SK-N-SH (cell line): ENCODE results near the gene ATG4B. TPM values are rescaled to one million over a fixed set of nuclear protein-coding genes. Genes with fewer than 3 reads are reported as not detected.

ENCODE experiments used
- CTCF ChIA-PET: fragments of 300-600, 350-600 bp; formaldehyde crosslinking; extraction: SDS; loops from one replicate; lab custom pipeline; 2021; lab: Yijun Ruan, JAX
- POLR2A ChIA-PET: fragments of 350-600 bp; sonication (Branson Sonifier 250); formaldehyde crosslinking; extraction: SDS; loops from one replicate; lab custom pipeline; 2020; ENCODE audit warnings: antibody characterized with exemption, inconsistent platforms; lab: Yijun Ruan, JAX
- DNase-seq: peaks from one replicate; pipeline ENCODE4 v3.0.0; 2012
- H2AFZ ChIP-seq: fragments of 200-600 bp; sonication (generic); 2 replicates; pipeline ENCODE4 v1.8.1; 2016; ENCODE audit warnings: antibody characterized with exemption, mild to moderate bottlenecking, low read depth
- H3F3A ChIP-seq: fragments of 200-600 bp; sonication (generic); replicated peaks from 2 replicates; pipeline ENCODE3; 2016; ENCODE audit warnings: antibody characterized with exemption, mild to moderate bottlenecking; ENCODE audit not compliant: insufficient read depth
- H3K27ac ChIP-seq, 2 experiments: fragments of 200-500 bp in 1 of 2; fragments of 200-600 bp in 1 of 2; sonication (Bioruptor generic) in 1 of 2; sonication (generic), shearing (Covaris generic) in 1 of 2; 2 replicates each; pipeline versions ENCODE4 v1.5.1 to v1.6.1; 2014 to 2016; ENCODE audit warnings: low read depth in 2 of 2, inconsistent platforms in 1 of 2, low read length in 1 of 2, mild to moderate bottlenecking in 1 of 2, mixed read lengths in 1 of 2
- H3K27me3 ChIP-seq: fragments of 200-600 bp; sonication (generic), shearing (Covaris generic); 2 replicates; pipeline ENCODE4 v1.6.1; 2016; ENCODE audit warnings: mixed run types; ENCODE audit not compliant: insufficient read depth
- H3K36me3 ChIP-seq, 2 experiments: fragments of 200-500 bp in 1 of 2; fragments of 200-600 bp in 1 of 2; sonication (Bioruptor generic) in 1 of 2; sonication (generic) in 1 of 2; replicated peaks in 1 of 2; 2 replicates each; pipeline versions ENCODE3 to v1.5.1; 2014 to 2016; ENCODE audit warnings: low read length in 1 of 2, mild to moderate bottlenecking in 1 of 2; ENCODE audit not compliant: insufficient read depth in 2 of 2, control insufficient read depth in 1 of 2
- H3K4me1 ChIP-seq, 2 experiments: fragments of 200-500 bp in 1 of 2; fragments of 200-600 bp in 1 of 2; sonication (Bioruptor generic) in 1 of 2; sonication (generic), shearing (Covaris generic) in 1 of 2; 2 replicates each; pipeline versions ENCODE4 v1.5.1 to v1.6.1; 2014 to 2016; ENCODE audit warnings: low read depth in 1 of 2, low read length in 1 of 2, mixed run types in 1 of 2; ENCODE audit not compliant: insufficient read depth in 2 of 2, control insufficient read depth in 1 of 2
- H3K4me2 ChIP-seq: fragments of 200-600 bp; sonication (generic), shearing (Covaris generic); 2 replicates; pipeline ENCODE4 v1.6.1; 2017; ENCODE audit warnings: mixed run types
- H3K4me3 ChIP-seq, 2 experiments: fragments of 200-500 bp in 1 of 2; fragments of 200-600 bp in 1 of 2; sonication (Bioruptor generic) in 1 of 2; sonication (generic), shearing (Covaris generic) in 1 of 2; 2 replicates each; pipeline versions ENCODE4 v1.5.1 to v1.8.1; 2014 to 2016; ENCODE audit warnings: low read depth in 2 of 2, inconsistent platforms in 1 of 2, low read length in 1 of 2, mild to moderate bottlenecking in 1 of 2, mixed read lengths in 1 of 2, moderate library complexity in 1 of 2
- H3K79me2 ChIP-seq: fragments of 200-600 bp; sonication (generic); 2 replicates; pipeline ENCODE4 v1.8.1; 2017; ENCODE audit warnings: mild to moderate bottlenecking; ENCODE audit not compliant: insufficient read depth
- H3K9ac ChIP-seq: fragments of 200-600 bp; sonication (generic); 2 replicates; pipeline ENCODE4 v1.6.1; 2017; ENCODE audit warnings: mixed run types
- H3K9me2 ChIP-seq: fragments of 200-600 bp; sonication (generic); 2 replicates; pipeline ENCODE4 v1.6.1; 2017; ENCODE audit warnings: mixed run types
- H3K9me3 ChIP-seq: fragments of 200-600 bp; sonication (generic); 2 replicates; pipeline ENCODE4 v1.6.1; 2017; ENCODE audit warnings: mixed run types, mild to moderate bottlenecking, moderate library complexity
- H4K20me1 ChIP-seq: fragments of 200-600 bp; sonication (generic); 2 replicates; pipeline ENCODE4 v1.6.1; 2017; ENCODE audit warnings: mild to moderate bottlenecking, mixed run types; ENCODE audit not compliant: insufficient read depth
- CHD2 ChIP-seq: fragments of 150-350 bp; IDR thresholded peaks from 2 replicates; pipeline ENCODE4 v1.6.1; 2018; ENCODE audit warnings: low read length; ENCODE audit not compliant: partially characterized antibody
- CTCF ChIP-seq: fragments of 200-600 bp; sonication (generic); IDR thresholded peaks from 2 replicates; pipeline ENCODE4 v1.6.1; 2017; ENCODE audit warnings: antibody characterized with exemption, mild to moderate bottlenecking, moderate library complexity
- FOXJ3 ChIP-seq: sonication (generic); formaldehyde crosslinking; IDR thresholded peaks from 2 replicates; pipeline ENCODE4 v1.5.1; 2020; ENCODE audit warnings: mild to moderate bottlenecking, missing genetic modification reagents
- FOXM1 ChIP-seq: IDR thresholded peaks from 2 replicates; pipeline ENCODE4 v1.4.0; 2012; ENCODE audit warnings: low read depth, mild to moderate bottlenecking
- GATA2 ChIP-seq: sonication (generic); formaldehyde crosslinking; IDR thresholded peaks from 2 replicates; pipeline ENCODE4 v1.5.0; 2020; ENCODE audit warnings: mild to moderate bottlenecking, missing genetic modification reagents
- JUND ChIP-seq: IDR thresholded peaks from 2 replicates; pipeline ENCODE4 v1.4.0; 2012
- MEF2A ChIP-seq: IDR thresholded peaks from 2 replicates; pipeline ENCODE4 v1.4.0; 2012; ENCODE audit warnings: low read depth, borderline replicate concordance
- MXI1 ChIP-seq: IDR thresholded peaks from 2 replicates; pipeline ENCODE4 v1.6.1; 2012; ENCODE audit warnings: mild to moderate bottlenecking, low read depth, low read length, improper control_type of control experiment
- NFIC ChIP-seq: IDR thresholded peaks from 2 replicates; pipeline ENCODE4 v1.4.0; 2012; ENCODE audit warnings: borderline replicate concordance
- NRF1 ChIP-seq: IDR thresholded peaks from 2 replicates; pipeline ENCODE4 v1.6.1; 2012; ENCODE audit warnings: low read depth, mild to moderate bottlenecking, low read length
- PBX3 ChIP-seq: IDR thresholded peaks from 2 replicates; pipeline ENCODE4; 2012
- POLR2AphosphoS5 ChIP-seq: IDR thresholded peaks from 2 replicates; pipeline ENCODE4 v1.6.1; 2012; ENCODE audit warnings: low read depth, low read length
- RAD21 ChIP-seq: IDR thresholded peaks from 2 replicates; pipeline ENCODE4 v1.6.1; 2012; ENCODE audit warnings: mild to moderate bottlenecking, low read length
- RCOR1 ChIP-seq: fragments of 150-350 bp; IDR thresholded peaks from 2 replicates; pipeline ENCODE4 v1.6.1; 2017; ENCODE audit warnings: antibody characterized with exemption, low read length
- REST ChIP-seq: IDR thresholded peaks from 2 replicates; pipeline ENCODE4 v1.6.1; 2012; ENCODE audit warnings: mild to moderate bottlenecking, low read depth, low read length, moderate library complexity
- SIN3A ChIP-seq: IDR thresholded peaks from 2 replicates; pipeline ENCODE4 v1.6.1; 2012; ENCODE audit warnings: low read depth, mild to moderate bottlenecking, low read length, moderate library complexity, borderline replicate concordance
- TCF12 ChIP-seq: IDR thresholded peaks from 2 replicates; pipeline ENCODE4 v1.4.0; 2012
- USF1 ChIP-seq: IDR thresholded peaks from 2 replicates; pipeline ENCODE4 v1.4.0; 2012; ENCODE audit warnings: low read depth, borderline replicate concordance
- ZBTB33 ChIP-seq: IDR thresholded peaks from 2 replicates; pipeline ENCODE4 v1.4.0; 2012; ENCODE audit warnings: low read depth, borderline replicate concordance
- WGBS: methylation state at CpG from one replicate; pipeline ENCODE4 v1.1.6; 2017; ENCODE audit warnings: low lambda C conversion rate; 5-methylcytosine and 5-hydroxymethylcytosine counted together
- polyA plus RNA-seq, 3 experiments: library from polyadenylated mRNA; depleted of rRNA; stranded (reverse); fragments of >200 nt; gene quantifications; 2 replicates each; pipeline ENCODE4 v1.2.3, GENCODE V29; 2012

Gene ATG4B
- polyA plus RNA-seq, 1 of the 3 experiments (the other 2 are of a cell fraction) = 107 TPM

- DNase-seq = no peak
- TF ChIP-seq MXI1 (no peak), NFIC (no peak), RCOR1 (no peak), ZBTB33 (no peak), NRF1 (no peak), MEF2A (no peak), FOXJ3 (CRISPR knock-in tag) (no peak), SIN3A (no peak), POLR2AphosphoS5 (no peak), FOXM1 (no peak), TCF12 (no peak), JUND (no peak)
- Histone ChIP-seq H3K9ac (no peak overlapping the region), H3K27me3 (no peaks in the 10 kb centered on the region), H3K4me2 (no peak overlapping the region), H3K4me3 (no peak overlapping the region), H3K9me2 (no peaks in the 10 kb centered on the region), H3K27ac (no peak overlapping the region), H2AFZ (no peak overlapping the region), H3K36me3 (peaks cover 9 to 48% of the 10 kb centered on the region in 2 experiments), H4K20me1 (peaks cover 39% of the 10 kb centered on the region), H3F3A (no peaks in the 10 kb centered on the region), H3K4me1 (no peaks in the 10 kb centered on the region; a peak in 1 of 4 replicates), H3K79me2 (peaks cover 55% of the 10 kb centered on the region), H3K9me3 (no peaks in the 10 kb centered on the region)
- POLR2A ChIA-PET = no interaction called here
- 97% methylated on average over 9 of the region's 9 CpGs for WGBS
- CTCF ChIA-PET = no interaction called here
Measured at GRCh38 chr2:241652142-241652541, 14.6 kb downstream of the ATG4B start.

GRCh38 chr2:241652722-241653121 lies 15.2 kb downstream of the ATG4B start:
- Histone ChIP-seq H3K9me3 (no peaks in the 10 kb centered on the region), H3K79me2 (peaks cover 49% of the 10 kb centered on the region), H3K4me3 (no peak overlapping the region), H3K27me3 (no peaks in the 10 kb centered on the region), H3F3A (no peaks in the 10 kb centered on the region), H3K9ac (no peak overlapping the region), H3K9me2 (no peaks in the 10 kb centered on the region), H2AFZ (no peak overlapping the region), H3K27ac (no peak overlapping the region), H4K20me1 (peaks cover 34% of the 10 kb centered on the region), H3K4me1 (no peaks in the 10 kb centered on the region; a peak in 1 of 4 replicates), H3K36me3 (peaks cover 10 to 48% of the 10 kb centered on the region in 2 experiments), H3K4me2 (no peak overlapping the region)
- POLR2A ChIA-PET = no interaction called here
- CTCF ChIA-PET = no interaction called here
- DNase-seq = no peak
- 93% methylated on average over 5 of the region's 9 CpGs for WGBS
- TF ChIP-seq REST = no peak
- no peak for TF ChIP-seq MXI1
- no peak for TF ChIP-seq RCOR1
- TF ChIP-seq CHD2 = no peak
- TF ChIP-seq MEF2A = no peak
- TF ChIP-seq JUND = no peak
- TF ChIP-seq GATA2 = no peak
- no peak for TF ChIP-seq PBX3
- no peak for TF ChIP-seq USF1
- TF ChIP-seq NFIC = no peak
- no peak for TF ChIP-seq RAD21
- no peak for TF ChIP-seq CTCF
